Measurements from ENCODE around the gene TNFRSF18. TPM values are rescaled to one million over a fixed set of nuclear protein-coding genes. Genes with fewer than 3 reads are reported as not detected.
"Not testable (repeated sequence)": the region's sequence is repeated elsewhere in the genome, so short reads cannot be mapped to it uniquely, and the experiment has no call there.

The TNFRSF18 gene
- total RNA-seq, 1 donor from 2014 or later = 0.98 TPM

DNA sequence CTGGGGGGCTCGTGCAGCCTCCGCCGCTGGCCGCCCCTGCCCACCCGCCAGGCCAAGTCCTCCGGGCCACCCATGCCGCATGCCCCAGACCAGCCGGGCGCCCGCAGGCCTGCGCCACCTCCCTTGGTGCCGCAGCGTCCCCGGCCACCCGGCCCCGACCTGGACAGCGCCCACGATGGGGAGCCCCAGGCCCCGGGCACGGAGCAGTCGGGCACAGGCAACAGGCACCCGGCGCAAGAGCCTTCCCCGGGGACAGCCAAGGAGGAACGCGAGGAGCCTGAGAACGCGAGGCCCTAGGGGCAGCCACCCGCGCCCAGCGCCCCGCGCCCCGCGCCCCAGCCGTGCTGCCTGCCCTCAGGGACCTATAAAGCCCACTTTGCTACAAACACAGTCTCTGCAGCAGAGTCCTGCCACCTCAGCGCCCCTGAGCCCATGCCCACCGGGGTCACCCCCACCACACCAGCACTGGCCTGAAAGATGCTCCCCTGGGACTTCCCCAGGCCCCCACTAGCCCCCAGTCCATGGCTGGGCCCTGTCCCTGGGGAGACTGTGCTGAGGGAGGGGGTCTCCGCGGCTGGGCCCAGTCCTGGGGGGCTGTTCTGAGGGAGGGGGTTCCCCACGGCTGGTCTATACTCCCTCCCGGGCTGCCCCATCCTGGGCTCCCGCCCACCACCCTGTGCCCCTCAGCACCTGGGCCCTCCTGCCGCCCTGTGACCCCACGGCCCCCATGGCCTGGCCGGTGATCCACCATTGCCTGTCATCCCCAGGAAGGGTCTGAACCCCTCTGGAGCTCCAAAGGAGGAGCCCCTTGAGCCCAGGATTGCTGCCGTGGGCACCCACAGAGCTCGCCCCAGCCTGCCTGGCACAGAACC, 8.6 kb downstream of the TNFRSF18 start:
- no peak overlapping the region for H3K27ac ChIP-seq
- no peak overlapping the region for H3K4me3 ChIP-seq
- no peak for TF ChIP-seq CTCF (IDR thresholded peaks at IDR 0.05)
- no peak for DNase-seq
- H3K36me3 ChIP-seq = no peaks in the 10 kb centered on the region
- no peaks in the 10 kb centered on the region for H3K9me3 ChIP-seq
- no peaks in the 10 kb centered on the region for H3K4me1 ChIP-seq
- ATAC-seq = no peak
- intact Hi-C loops (cut with DNase I) = no loop called here
- no peaks in the 10 kb centered on the region for H3K27me3 ChIP-seq

GRCh38 chr1:1197188-1197500, 9.2 kb downstream of the TNFRSF18 start:
- Histone ChIP-seq H3K4me3 (no peak overlapping the region), H3K9me3 (no peaks in the 10 kb centered on the region), H3K36me3 (no peaks in the 10 kb centered on the region), H3K4me1 (no peaks in the 10 kb centered on the region), H3K27me3 (no peaks in the 10 kb centered on the region), H3K27ac (no peak overlapping the region)
- intact Hi-C loops (cut with DNase I) = no loop called here
- DNase-seq (no peak), ATAC-seq (no peak)
- TF ChIP-seq CTCF (IDR thresholded peaks at IDR 0.05) = no peak

GRCh38 chr1:1196431-1197187, 9.8 kb downstream of the TNFRSF18 start:
- no peak for TF ChIP-seq CTCF (IDR thresholded peaks at IDR 0.05)
- no peaks in the 10 kb centered on the region for H3K36me3 ChIP-seq
- intact Hi-C loops (cut with DNase I) = no loop called here
- no peaks in the 10 kb centered on the region for H3K27me3 ChIP-seq
- H3K4me1 ChIP-seq = no peaks in the 10 kb centered on the region
- DNase-seq = no peak
- no peak overlapping the region for H3K4me3 ChIP-seq
- no peaks in the 10 kb centered on the region for H3K9me3 ChIP-seq
- H3K27ac ChIP-seq = no peak overlapping the region
- no peak for ATAC-seq

DNA sequence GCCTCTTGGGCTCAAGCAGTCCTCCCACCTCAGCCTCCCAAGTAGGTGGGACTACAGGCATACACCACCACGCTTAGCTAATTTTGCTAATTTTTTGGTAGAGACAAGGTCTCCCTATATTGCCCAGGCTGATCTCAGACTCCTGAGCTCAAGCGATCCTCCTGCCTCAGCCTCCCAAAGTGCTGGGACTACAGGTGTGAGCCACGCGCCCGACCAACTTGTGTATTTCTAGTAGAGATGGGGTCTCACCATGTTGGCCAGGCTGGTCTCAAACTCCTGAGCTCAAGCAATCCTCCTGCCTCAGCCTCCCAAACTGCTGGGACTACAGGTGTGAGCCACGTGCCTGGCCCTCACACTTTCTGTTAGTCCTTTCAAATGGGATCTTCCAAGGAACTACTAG, 10.7 kb downstream of the TNFRSF18 start:
- DNase-seq; H3K27me3 ChIP-seq; H3K4me3 ChIP-seq; H3K36me3 ChIP-seq; H3K27ac ChIP-seq; H3K4me1 ChIP-seq; intact Hi-C loops (cut with DNase I); H3K9me3 ChIP-seq; ATAC-seq: not testable (repeated sequence)

DNA sequence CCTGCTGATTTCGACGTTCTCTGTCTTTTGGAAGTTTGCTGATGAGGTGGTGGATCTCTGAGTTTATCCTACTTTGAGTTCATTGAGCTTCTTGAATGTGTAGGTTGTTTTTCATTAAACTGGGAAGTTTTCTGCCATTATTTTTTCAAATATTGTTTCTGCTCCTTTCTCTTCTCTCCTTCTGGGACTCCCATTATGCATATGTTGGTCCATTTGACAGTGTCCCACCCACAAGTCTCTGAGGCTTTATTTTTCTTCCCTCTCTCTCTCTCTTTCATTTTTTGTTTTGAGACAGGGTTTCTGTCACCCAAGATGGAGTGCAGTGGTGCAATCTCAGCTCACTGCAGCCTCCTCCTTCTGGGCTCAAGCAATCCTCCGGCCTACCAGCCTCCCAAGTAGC, 11.7 kb downstream of the TNFRSF18 start:
- no peaks in the 10 kb centered on the region for H3K27me3 ChIP-seq
- no peak for TF ChIP-seq CTCF (IDR thresholded peaks at IDR 0.05)
- no peak overlapping the region for H3K27ac ChIP-seq
- H3K4me3 ChIP-seq = no peak overlapping the region
- DNase-seq = no peak
- intact Hi-C loops (cut with DNase I) = no loop called here
- no peaks in the 10 kb centered on the region for H3K36me3 ChIP-seq
- H3K9me3 ChIP-seq = no peaks in the 10 kb centered on the region
- no peaks in the 10 kb centered on the region for H3K4me1 ChIP-seq
- no peak for ATAC-seq

- Histone ChIP-seq H3K9me3 (no peaks in the 10 kb centered on the region), H3K27ac (no peak overlapping the region), H3K27me3 (no peaks in the 10 kb centered on the region), H3K4me3 (no peak overlapping the region), H3K4me1 (no peaks in the 10 kb centered on the region), H3K36me3 (no peaks in the 10 kb centered on the region)
- no peak for ATAC-seq
- no peak for DNase-seq
- no peak for TF ChIP-seq CTCF (IDR thresholded peaks at IDR 0.05)
- intact Hi-C loops (cut with DNase I) = no loop called here
Observed at GRCh38 chr1:1191734-1192133, 14.7 kb downstream of the TNFRSF18 start.
